Kidney (tissue), 14 donors: Measurements from ENCODE around the gene PTPRS. TPM values are rescaled to one million over a fixed set of nuclear protein-coding genes. Genes with fewer than 3 reads are reported as not detected.

Experiments
- DNase-seq, 5 donors: peaks; one replicate each; pipeline ENCODE4 v3.0.0-alpha.2; 2013 to 2020
- FAIRE-seq: peaks from 2 replicates; lab custom pipeline; 2012; peaks lifted over from hg19 to GRCh38; lab: Jason Lieb, UNC
- H3K27ac ChIP-seq, 2 donors: one replicate each; pipeline ENCODE4 v1.7.0; 2013; ENCODE audit warnings: low read depth in 2 of 2, low read length in 2 of 2, inconsistent platforms in 1 of 2
- H3K27me3 ChIP-seq: one replicate; pipeline ENCODE4 v1.7.1; 2013; ENCODE audit warnings: low read length, inconsistent platforms; ENCODE audit not compliant: control insufficient read depth, insufficient read depth
- H3K36me3 ChIP-seq, 3 donors: one replicate each; pipeline versions ENCODE4 v1.7.0 to v1.7.1; 2013; ENCODE audit warnings: low read length in 3 of 3, control low read depth in 1 of 3, inconsistent platforms in 1 of 3; ENCODE audit not compliant: insufficient read depth in 3 of 3, control insufficient read depth in 2 of 3
- H3K4me1 ChIP-seq, 3 donors: one replicate each; pipeline versions ENCODE4 v1.7.0 to v1.7.1; 2013; ENCODE audit warnings: low read length in 3 of 3, inconsistent platforms in 1 of 3, low read depth in 1 of 3; ENCODE audit not compliant: control insufficient read depth in 2 of 3, insufficient read depth in 2 of 3
- H3K4me3 ChIP-seq, 3 donors: one replicate each; pipeline versions ENCODE4 v1.7.0 to v1.8.1; 2013; ENCODE audit warnings: low read length in 3 of 3, control low read depth in 1 of 3, inconsistent platforms in 1 of 3
- H3K9ac ChIP-seq, 3 donors: one replicate each; pipeline versions ENCODE4 v1.7.0 to v1.7.1; 2013; ENCODE audit warnings: low read length in 3 of 3, control low read depth in 1 of 3, inconsistent platforms in 1 of 3
- H3K9me3 ChIP-seq, 3 donors: one replicate each; pipeline versions ENCODE4 v1.7.0 to v1.7.1; 2013; ENCODE audit warnings: low read length in 3 of 3, control low read depth in 1 of 3, inconsistent platforms in 1 of 3; ENCODE audit not compliant: control insufficient read depth in 2 of 3, insufficient read depth in 1 of 3
- intact Hi-C: fragments of 100-400 bp; cut with DNase I; formaldehyde crosslinking; loops from one replicate; pipeline ENCODE4 v1.11.1; 2022
- polyA plus RNA-seq: library from polyadenylated mRNA; stranded (reverse); fragments of 350-450 nt; fragmentation: Illumina TruSeq; extraction: RNeasy Lipid Tissue Mini Kit (QIAGEN cat#74804); gene quantifications from one replicate; pipeline ENCODE4 v1.2.3, GENCODE V29; 2014; ENCODE audit warnings: low read depth, low replicate concordance; ENCODE audit not compliant: insufficient read depth
- total RNA-seq: library from RNA; stranded (reverse); fragmentation: NEBNext Ultra II Directional; extraction: Animal tissue kit (Norgen Biotek cat#: 25700); gene quantifications from one replicate; pipeline ENCODE4 v1.2.1, GENCODE V29; 2021
- TF ChIP-seq, protein P1 (sequence below): IDR thresholded peaks from 3 replicates; pipeline ENCODE4 v1.5.1; 2012; ENCODE audit warnings: mild to moderate bottlenecking, moderate library complexity, borderline replicate concordance; ENCODE audit not compliant: insufficient read depth; ENCODE audit errors: extremely low read depth
- donor health status: control.
- donor health status: control.
- donor health status: control.
- donor health status: control.
- donor health status: control.
- donor health status: DM: yes; HTN: yes; CAD: no.
- donor health status: Normal renal cell carcinoma (clear cell type).

Gene PTPRS
- total and polyA plus RNA-seq, 2 donors from 2014 or later: 7.2 to 103 TPM

DNA sequence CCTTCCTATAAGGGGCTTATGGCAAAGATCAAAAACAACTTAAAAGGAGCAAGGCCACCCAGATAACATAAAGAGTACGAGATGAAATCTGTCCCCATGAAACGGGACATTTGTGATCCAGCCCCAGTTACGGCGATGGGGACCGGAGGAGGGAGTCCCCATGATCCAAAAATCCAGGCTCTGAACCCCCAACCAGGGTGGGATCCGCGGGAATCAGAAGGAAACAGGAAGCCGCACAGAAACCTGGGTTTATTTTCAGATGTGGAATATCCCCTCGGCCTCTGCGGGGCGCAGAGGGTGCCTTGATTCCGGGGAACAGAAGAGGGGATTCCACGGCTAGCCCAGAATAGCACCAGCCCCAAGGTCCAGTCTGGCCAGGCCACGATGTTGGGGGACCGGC lies 5.0 kb downstream of the PTPRS start:
- Histone ChIP-seq H3K9ac (no peak overlapping the region), H3K4me1 (no peaks in the 10 kb centered on the region), H3K27me3 (peaks cover 4% of the 10 kb centered on the region), H3K4me3 (no peak overlapping the region), H3K36me3 (no peaks in the 10 kb centered on the region), H3K27ac (no peak overlapping the region), H3K9me3 (no peaks in the 10 kb centered on the region)
- TF ChIP-seq, protein P1, sequence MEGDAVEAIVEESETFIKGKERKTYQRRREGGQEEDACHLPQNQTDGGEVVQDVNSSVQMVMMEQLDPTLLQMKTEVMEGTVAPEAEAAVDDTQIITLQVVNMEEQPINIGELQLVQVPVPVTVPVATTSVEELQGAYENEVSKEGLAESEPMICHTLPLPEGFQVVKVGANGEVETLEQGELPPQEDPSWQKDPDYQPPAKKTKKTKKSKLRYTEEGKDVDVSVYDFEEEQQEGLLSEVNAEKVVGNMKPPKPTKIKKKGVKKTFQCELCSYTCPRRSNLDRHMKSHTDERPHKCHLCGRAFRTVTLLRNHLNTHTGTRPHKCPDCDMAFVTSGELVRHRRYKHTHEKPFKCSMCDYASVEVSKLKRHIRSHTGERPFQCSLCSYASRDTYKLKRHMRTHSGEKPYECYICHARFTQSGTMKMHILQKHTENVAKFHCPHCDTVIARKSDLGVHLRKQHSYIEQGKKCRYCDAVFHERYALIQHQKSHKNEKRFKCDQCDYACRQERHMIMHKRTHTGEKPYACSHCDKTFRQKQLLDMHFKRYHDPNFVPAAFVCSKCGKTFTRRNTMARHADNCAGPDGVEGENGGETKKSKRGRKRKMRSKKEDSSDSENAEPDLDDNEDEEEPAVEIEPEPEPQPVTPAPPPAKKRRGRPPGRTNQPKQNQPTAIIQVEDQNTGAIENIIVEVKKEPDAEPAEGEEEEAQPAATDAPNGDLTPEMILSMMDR: no peak
- intact Hi-C loops: no loop called here
- DNase-seq (no peak), FAIRE-seq (no peak)

DNA sequence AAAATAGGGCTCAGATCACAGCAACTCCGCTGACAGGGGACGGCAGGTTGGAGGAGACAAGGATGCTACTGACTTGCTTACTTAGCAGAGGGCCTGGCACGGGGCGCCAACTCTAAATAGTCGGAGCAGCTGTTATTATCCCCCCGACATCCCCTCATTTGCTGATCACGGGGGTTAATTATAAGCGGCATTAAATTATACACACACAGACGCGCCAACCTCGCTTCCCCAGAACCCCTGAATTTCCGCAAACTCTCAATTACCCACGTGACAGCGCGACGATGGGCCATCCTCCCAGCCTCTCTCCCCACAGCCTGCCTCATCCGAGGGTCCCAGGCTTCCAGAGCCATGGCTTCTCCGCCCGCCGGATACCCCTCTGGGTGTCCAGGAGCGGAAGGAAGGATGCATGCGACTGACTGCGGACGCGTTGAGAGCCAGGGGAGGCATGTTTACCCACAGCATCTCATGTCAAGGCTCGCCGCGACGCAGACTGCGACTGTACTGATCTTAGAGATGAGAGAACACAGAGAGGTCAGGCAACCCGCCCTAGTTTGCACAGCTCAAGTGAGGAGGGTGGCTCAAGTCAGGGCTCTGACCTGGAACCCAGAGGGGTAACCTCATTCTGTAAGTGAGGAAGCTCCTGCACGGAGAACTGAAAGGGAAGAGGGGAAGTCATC lies 5.7 kb downstream of the PTPRS start:
- Histone ChIP-seq H3K4me3 (no peak overlapping the region), H3K27me3 (peaks cover 4% of the 10 kb centered on the region), H3K9me3 (no peaks in the 10 kb centered on the region), H3K4me1 (no peaks in the 10 kb centered on the region), H3K27ac (no peak overlapping the region), H3K36me3 (no peaks in the 10 kb centered on the region), H3K9ac (no peak overlapping the region)
- intact Hi-C loops: no loop called here
- no peak for FAIRE-seq
- DNase-seq: no peak
- TF ChIP-seq, protein P1: no peak

DNA sequence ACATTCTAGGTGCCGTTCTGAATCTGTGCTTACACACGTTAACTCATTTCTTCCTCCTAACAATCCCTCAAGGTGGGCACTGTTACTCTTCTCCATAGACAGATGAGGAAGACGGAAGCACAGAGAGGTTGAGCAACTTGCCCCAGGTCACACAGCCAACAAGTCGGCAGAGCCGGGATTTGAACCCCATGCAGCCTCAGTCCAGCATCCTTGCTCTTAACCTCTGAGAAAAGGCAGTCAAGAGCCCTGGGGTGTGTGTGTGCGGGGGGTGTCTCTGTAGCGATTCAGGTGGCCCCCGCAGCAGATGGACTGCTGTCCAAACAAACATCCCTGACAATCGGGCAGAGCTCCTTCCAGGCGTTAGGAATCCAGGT lies 6.3 kb downstream of the PTPRS start:
- no peak overlapping the region for H3K27ac ChIP-seq
- H3K9me3 ChIP-seq: no peaks in the 10 kb centered on the region
- no peak overlapping the region for H3K4me3 ChIP-seq
- no peak for FAIRE-seq
- H3K9ac ChIP-seq: no peak overlapping the region
- no peak for DNase-seq
- H3K4me1 ChIP-seq: no peaks in the 10 kb centered on the region
- no peaks in the 10 kb centered on the region for H3K36me3 ChIP-seq
- TF ChIP-seq, protein P1: no peak
- peaks cover 4% of the 10 kb centered on the region for H3K27me3 ChIP-seq
- intact Hi-C loops: no loop called here
